HG03571 (cell line): ENCODE data around the gene HAGHL.
"Not testable (repeated sequence)": the region's sequence is repeated elsewhere in the genome, so short reads cannot be mapped to it uniquely, and the experiment has no call there.

Experiments
- ATAC-seq: cut with Tn5 transposase; IDR thresholded peaks from one replicate; pipeline ENCODE4 v1.9.1; 2021; ENCODE audit not compliant: unreplicated experiment

The HAGHL gene

GRCh38 chr16:687499-687898, 39.4 kb upstream of the HAGHL start:
- ATAC-seq, result no peak

- ATAC-seq, result no peak
These were observed 37.6 kb upstream of the HAGHL start for GRCh38 chr16:689175-689897.

- ATAC-seq, result not testable (repeated sequence)
These were observed 35.7 kb upstream of the HAGHL start for GRCh38 chr16:691242-691641.

- ATAC-seq, result no peak
These were observed 34.4 kb upstream of the HAGHL start for GRCh38 chr16:692356-693108.

- ATAC-seq, result no peak
These were observed 33.5 kb upstream of the HAGHL start for GRCh38 chr16:693364-693763.

GRCh38 chr16:693766-694165, 33.1 kb upstream of the HAGHL start:
- no peak for ATAC-seq

GRCh38 chr16:694187-694862, 32.6 kb upstream of the HAGHL start:
- ATAC-seq, result no peak

GRCh38 chr16:694863-695354, 32.0 kb upstream of the HAGHL start:
- ATAC-seq, result no peak

GRCh38 chr16:695355-696089, 31.4 kb upstream of the HAGHL start:
- ATAC-seq, result no peak

- no peak for ATAC-seq
These were observed 27.8 kb upstream of the HAGHL start for GRCh38 chr16:698911-699671.

GRCh38 chr16:700684-701584, 26.0 kb upstream of the HAGHL start:
- ATAC-seq, result no peak

- no peak for ATAC-seq
These were observed 24.6 kb upstream of the HAGHL start for GRCh38 chr16:702341-702740.

- ATAC-seq, result no peak
These were observed 23.5 kb upstream of the HAGHL start for GRCh38 chr16:703406-703805.

- no peak for ATAC-seq
These were observed 22.9 kb upstream of the HAGHL start for GRCh38 chr16:704047-704446.

GRCh38 chr16:704552-705380, 22.1 kb upstream of the HAGHL start:
- ATAC-seq, result no peak

- no peak for ATAC-seq
These were observed 21.3 kb upstream of the HAGHL start, which contains the start of gene FBXL16 for GRCh38 chr16:705431-706188. Gene FBXL16 (minus strand): TSS chr16:705801. CDS start chr16:697405, 8,396 bp downstream.

- ATAC-seq, result no peak
These were observed 20.5 kb upstream of the HAGHL start for GRCh38 chr16:706189-707061.
